H1 (cell line): ENCODE measurements around the gene TBX18. TPM values are rescaled to one million over a fixed set of nuclear protein-coding genes. Genes with fewer than 3 reads are reported as not detected.

Experiments used
- ASH2L ChIP-seq: fragments of 200-600, 300-600 bp; sonication (generic); IDR thresholded peaks from one replicate; pipeline ENCODE4 v1.7.1; 2017; ENCODE audit warnings: low read length
- CHD7 ChIP-seq: fragments of 300-600 bp; sonication (generic); IDR thresholded peaks from 2 replicates; pipeline ENCODE4 v1.7.1; 2012; ENCODE audit warnings: low read length, moderate library complexity, mild to moderate bottlenecking, inconsistent platforms; ENCODE audit not compliant: insufficient replicate concordance
- CTBP2 ChIP-seq: IDR thresholded peaks from 2 replicates; pipeline ENCODE4 v1.7.0; 2011; ENCODE audit warnings: borderline replicate concordance, mild to moderate bottlenecking, moderate library complexity, mixed read lengths, low read length; ENCODE audit not compliant: insufficient read depth, insufficient read length
- EZH2 ChIP-seq: fragments of 200-600 bp; sonication (generic); IDR thresholded peaks from 2 replicates; pipeline ENCODE4 v1.7.1; 2012; ENCODE audit warnings: low read depth, mild to moderate bottlenecking, moderate library complexity, low read length, inconsistent platforms; ENCODE audit not compliant: severe bottlenecking
- RXRA ChIP-seq: IDR thresholded peaks from 2 replicates; pipeline ENCODE4 v1.6.1; 2011; ENCODE audit warnings: low read depth, mild to moderate bottlenecking, low read length, moderate library complexity; ENCODE audit not compliant: insufficient read depth
- SP1 ChIP-seq: IDR thresholded peaks from 2 replicates; pipeline ENCODE4 v1.6.1; 2011; ENCODE audit warnings: low read depth, low read length
- SP4 ChIP-seq: IDR thresholded peaks from 2 replicates; pipeline ENCODE4 v1.6.1; 2012; ENCODE audit warnings: low read length, inconsistent platforms
- SUZ12 ChIP-seq: fragments of 200-600 bp; sonication (generic); IDR thresholded peaks from 2 replicates; pipeline ENCODE4 v1.6.1; 2012; ENCODE audit warnings: mild to moderate bottlenecking, inconsistent platforms, low read length, moderate library complexity, mixed read lengths
- polyA plus RNA-seq, 7 experiments: library from polyadenylated mRNA; depleted of rRNA in 3 of 7; stranded (reverse) in 5 of 7; unstranded in 2 of 7; fragments of >200 nt in 5 of 7; fragments of 200-250 nt in 2 of 7; gene quantifications; 1 replicate in 5 of 7; 2 replicates in 1 of 7; 4 replicates in 1 of 7; pipeline versions ENCODE4 v1.2.1 to v1.2.3, GENCODE V29; 2011 to 2013; ENCODE audit warnings: missing spikeins in 2 of 7, mixed read lengths in 2 of 7
- total RNA-seq: library from RNA; stranded (reverse); fragmentation: NEBNext Ultra II Directional; extraction: Animal tissue kit (Norgen Biotek cat#: 25700); gene quantifications from 2 replicates; pipeline ENCODE4 v1.2.1, GENCODE V29; 2021

TBX18 gene
- total and polyA plus RNA-seq, 2 of the 8 experiments (the other 6 are each of a cell fraction or from before 2014, with no cell fraction given): 0.02 TPM; not detected in 1

GRCh38 chr6:84768442-84769174 lies 4.2 kb upstream of the TBX18 start (continued):
- TF ChIP-seq CHD7 (no peak), SP4 (no peak), CTBP2 (peak; percentile 47), SUZ12 (peak; percentile 98), ASH2L (peak; percentile 36), RXRA (no peak), EZH2 (peak; percentile 97), SP1 (0 out of 2 replicates have a peak, but pooled peaks have one; percentile 23)
